Kidney glomerular epithelial cell (primary cell): ENCODE measurements around the gene THTPA.
"Not testable (repeated sequence)": the region's sequence is repeated elsewhere in the genome, so short reads cannot be mapped to it uniquely, and the experiment has no call there.

Experiments used
- DNase-seq: peaks from one replicate; lab custom pipeline; 2025; lab: John Stamatoyannopoulos, UW

Gene THTPA

GRCh38 chr14:23583761-23584526 lies 27.9 kb downstream of the THTPA start:
- DNase-seq, result not testable (repeated sequence)

- DNase-seq, result not testable (repeated sequence)
These were observed 28.6 kb downstream of the THTPA start for GRCh38 chr14:23584527-23585203.

GRCh38 chr14:23588884-23589598 lies 33.0 kb downstream of the THTPA start:
- DNase-seq, result peak; percentile 95

GRCh38 chr14:23589606-23590005 lies 33.5 kb downstream of the THTPA start:
- no peak for DNase-seq

- DNase-seq, result no peak
These were observed 34.1 kb downstream of the THTPA start for GRCh38 chr14:23590198-23590597.

- not testable (repeated sequence) for DNase-seq
These were observed 38.1 kb downstream of the THTPA start for GRCh38 chr14:23594191-23594590.

- no peak for DNase-seq
These were observed 44.2 kb downstream of the THTPA start for GRCh38 chr14:23600322-23600707.

- no peak for DNase-seq
These were observed 44.7 kb downstream of the THTPA start for GRCh38 chr14:23600806-23601205.

GRCh38 chr14:23601424-23601823 lies 45.4 kb downstream of the THTPA start:
- no peak for DNase-seq

- no peak for DNase-seq
These were observed 45.7 kb downstream of the THTPA start for GRCh38 chr14:23601845-23602180.

- peak; percentile 17 for DNase-seq
These were observed 46.4 kb downstream of the THTPA start for GRCh38 chr14:23602181-23603095.

- DNase-seq, result no peak
These were observed 47.0 kb downstream of the THTPA start for GRCh38 chr14:23603103-23603502.

GRCh38 chr14:23604148-23604547 lies 48.1 kb downstream of the THTPA start:
- no peak for DNase-seq

- DNase-seq, result no peak
These were observed 48.7 kb downstream of the THTPA start for GRCh38 chr14:23604675-23605170.

GRCh38 chr14:23605931-23606585 lies 50.0 kb downstream of the THTPA start:
- peak; percentile 6 for DNase-seq

- no peak for DNase-seq
These were observed 52.4 kb downstream of the THTPA start for GRCh38 chr14:23608454-23608853.

- no peak for DNase-seq
These were observed 52.9 kb downstream of the THTPA start for GRCh38 chr14:23609001-23609400.

- DNase-seq, result not testable (repeated sequence)
These were observed 53.5 kb downstream of the THTPA start for GRCh38 chr14:23609411-23610089.
